ENCODE data around the gene CYP26C1. TPM values are rescaled to one million over a fixed set of nuclear protein-coding genes. Genes with fewer than 3 reads are reported as not detected.

Gene CYP26C1
- total and polyA plus RNA-seq, 2 of the 4 experiments (the other 2 are of a cell fraction) = 0.02 TPM; not detected in 1

- POLR2A ChIA-PET (ENCODE audit: unreplicated experiment) = no interaction called here
Observed at GRCh38 chr10:93080350-93081046, 19.9 kb downstream of the CYP26C1 start.

More at GRCh38 chr10:93080350-93081046, 19.9 kb downstream of the CYP26C1 start:
- Histone ChIP-seq H3K27me3 (ENCODE audit: control insufficient read depth, insufficient read depth, low read length) (peaks cover 25% of the 10 kb centered on the region), H3K4me3 (ENCODE audit: insufficient read depth, low read depth, low read length) (no peak overlapping the region), H2BK20ac (ENCODE audit: low read depth, low read length) (no peak overlapping the region), H3K36me3 (ENCODE audit: control insufficient read depth, insufficient read depth, low read length) (no peaks in the 10 kb centered on the region), H3K14ac (replicated peaks; ENCODE audit: low read depth, low read length) (0 out of 2 replicates have a peak overlapping the region, but pooled peaks have one; percentile 18), H3K9me1 (ENCODE audit: insufficient read depth, low read length) (no peaks in the 10 kb centered on the region), H3K23ac (ENCODE audit: low read depth, low read length) (no peak overlapping the region), H2AK9ac (replicated peaks; ENCODE audit: low read depth, low read length, poor library complexity) (peak overlapping the region; percentile 8), H2AFZ (replicated peaks; ENCODE audit: low read length, poor library complexity) (peak overlapping the region; percentile 71), H3K56ac (ENCODE audit: extremely low read depth, insufficient read depth, low read length) (no peak overlapping the region), H3K18ac (ENCODE audit: low read depth, low read length) (no peak overlapping the region), H3K4me2 (ENCODE audit: low read depth, low read length) (peak overlapping the region; percentile 81), H3K4me1 (ENCODE audit: control insufficient read depth, insufficient read depth, low read length) (0 out of 2 replicates have a peak, but pooled peaks cover 2% of the 10 kb centered on the region), H3K79me1 (ENCODE audit: low read depth in 1 of 2, low read length in 2 of 2) (no peaks in the 10 kb centered on the region), H2BK15ac (ENCODE audit: low read depth, low read length) (no peak overlapping the region), H2AK5ac (ENCODE audit: low read depth, low read length) (no peak overlapping the region), H4K91ac (ENCODE audit: insufficient read depth, low read depth, low read length) (no peak overlapping the region), H3K27ac (ENCODE audit: insufficient read depth, low read length) (no peak overlapping the region), H2BK120ac (ENCODE audit: low read depth, low read length) (peak overlapping the region; percentile 45; the same call in 1 of the 2 replicates), H3K9me3 (ENCODE audit: control insufficient read depth, insufficient read depth, low read length) (no peaks in the 10 kb centered on the region), H4K20me1 (ENCODE audit: insufficient read depth, low read length) (no peaks in the 10 kb centered on the region), H3K4ac (ENCODE audit: low read depth, low read length) (no peak overlapping the region), H4K5ac (ENCODE audit: low read depth, low read length) (no peak overlapping the region), H2BK5ac (ENCODE audit: low read depth, low read length, poor library complexity, severe bottlenecking) (no peak overlapping the region), H3K9ac (ENCODE audit: low read depth, low read length) (no peak overlapping the region), H4K8ac (ENCODE audit: low read depth in 2 of 2, low read length in 2 of 2) (peak overlapping the region in 1 of 2 experiments; percentile 41; a peak in 1 of 4 replicates)
- BruUV-seq (replicated peaks) = no TSS peak
- intact Hi-C loops (cut with micrococcal nuclease) = loop anchor here (1.0 to 2.0 kb wide), 3 partner anchors 209 to 430 kb away; no protein-coding TSS in a partner anchor
- no peak for TF ChIP-seq USF2 (IDR thresholded peaks at IDR 0.05; ENCODE audit: low read depth, low read length)
- TF ChIP-seq CTCF (conservative IDR thresholded peaks at IDR 0.05; ENCODE audit: low read depth, low read length) = peak; percentile 79
- no peak for TF ChIP-seq MAFK (IDR thresholded peaks at IDR 0.05; ENCODE audit: low read depth, low read length)
- TF ChIP-seq RAD21 (IDR thresholded peaks at IDR 0.05; ENCODE audit: low read length) = peak; percentile 83
- no peak for TF ChIP-seq FOS (IDR thresholded peaks at IDR 0.05; ENCODE audit: low read depth, low read length)
- no peak for TF ChIP-seq ELK1 (IDR thresholded peaks at IDR 0.05; ENCODE audit: borderline replicate concordance, low read depth, low read length)
- TF ChIP-seq SMC3 (IDR thresholded peaks at IDR 0.05; ENCODE audit: low read depth, low read length) = peak; percentile 86
- CTCF ChIA-PET = interaction anchor here (0.7 to 1.4 kb wide), 5 partner anchors 12 to 1833 kb away, joined by 3 to 5 read pairs (median 4); no protein-coding TSS in a partner anchor
- dilution Hi-C loops (cut with HindIII; ENCODE audit: low sequenced_read_pairs, unreplicated experiment) = no loop called here
- in situ Hi-C loops (cut with MboI; ENCODE audit: low sequenced_read_pairs) = loop anchor here (5.0 to 10.0 kb wide), 2 partner anchors 212 to 434 kb away; no protein-coding TSS in a partner anchor
- peak; percentile 92 for ATAC-seq (ENCODE audit: low read depth)
- 73% methylated on average over 12 of the region's 22 CpGs; no CpG with 5 or more reads in 1 of the 2 experiments for WGBS, 2 experiments (ENCODE audit: extremely low coverage in 2 of 2, insufficient read length in 1 of 2)
- DNase-seq = peak; percentile 37
